ENCODE results near the gene MPRIP. TPM values are rescaled to one million over a fixed set of nuclear protein-coding genes. Genes with fewer than 3 reads are reported as not detected.

MPRIP gene
- polyA plus RNA-seq, 1 donor (not counting 4 experiments of a cell fraction or from before 2014, with no cell fraction given): 113 TPM

- no peak overlapping the region for H3K9ac ChIP-seq (ENCODE audit: control insufficient read depth, extremely low read depth, insufficient read depth, low read length)
- peaks cover 18 to 39% of the 10 kb centered on the region in 2 experiments for H3K36me3 ChIP-seq (ENCODE audit: control insufficient read depth in 2 of 2, extremely low read depth in 1 of 2, insufficient read depth in 2 of 2, low read length in 2 of 2)
- peaks cover 4% of the 10 kb centered on the region for H4K20me1 ChIP-seq (ENCODE audit: control insufficient read depth, extremely low read depth, insufficient read depth, low read length)
These were observed 190.0 kb downstream of the MPRIP start for GRCh38 chr17:17232303-17232621.

GRCh38 chr17:17235212-17236174, 193.2 kb downstream of the MPRIP start:
- H2AFZ ChIP-seq (ENCODE audit: control insufficient read depth, low read length): no peak overlapping the region
- H3K9me3 ChIP-seq (ENCODE audit: control insufficient read depth, low read depth, low read length): no peaks in the 10 kb centered on the region
- TF ChIP-seq EZH2 (IDR thresholded peaks at IDR 0.05; ENCODE audit: low read length) (no peak), CTCF (optimal IDR thresholded peaks at IDR 0.05 in 1 of 3, IDR thresholded peaks at IDR 0.05 in 1 of 3, conservative IDR thresholded peaks at IDR 0.05 in 1 of 3; ENCODE audit: extremely low read depth in 1 of 3, insufficient read depth in 2 of 3, low read length in 3 of 3) (no peak)
- H3K9ac ChIP-seq (ENCODE audit: control insufficient read depth, extremely low read depth, insufficient read depth, low read length): peak overlapping the region; percentile 100
- peak overlapping the region; percentile 76 to 97 (median 92) for H3K4me3 ChIP-seq (ENCODE audit: control insufficient read depth in 2 of 3, extremely low read depth in 1 of 3, insufficient read depth in 2 of 3, low read depth in 1 of 3, low read length in 3 of 3)
- H3K79me2 ChIP-seq (ENCODE audit: control insufficient read depth, insufficient read depth, low read length): peaks cover 40% of the 10 kb centered on the region
- FAIRE-seq: no peak
- H3K27ac ChIP-seq (ENCODE audit: control insufficient read depth, insufficient read depth, low read length): peak overlapping the region; percentile 99
- DNase-seq (ENCODE audit: low read depth, low spot score): no peak
- peaks cover 4% of the 10 kb centered on the region for H4K20me1 ChIP-seq (ENCODE audit: control insufficient read depth, extremely low read depth, insufficient read depth, low read length)
- H3K36me3 ChIP-seq (ENCODE audit: control insufficient read depth in 2 of 2, extremely low read depth in 1 of 2, insufficient read depth in 2 of 2, low read length in 2 of 2): peaks cover 0 to 16% of the 10 kb centered on the region in 2 experiments
- dilution Hi-C loops (cut with MboI; ENCODE audit: extremely low pct_ligation_motif_present, low sequenced_read_pairs): no loop called here
- H3K9me1 ChIP-seq (ENCODE audit: control insufficient read depth, extremely low read depth, insufficient read depth, low read length): no peaks in the 10 kb centered on the region
- H3K27me3 ChIP-seq (ENCODE audit: control insufficient read depth, extremely low read depth, insufficient read depth, low read length): no peaks in the 10 kb centered on the region
- peaks cover 15% of the 10 kb centered on the region for H3K4me1 ChIP-seq (ENCODE audit: control insufficient read depth, extremely low read depth, insufficient read depth, low read length)
- peak overlapping the region; percentile 77 for H3K4me2 ChIP-seq (ENCODE audit: control insufficient read depth, extremely low read depth, insufficient read depth, low read depth, low read length)

More at GRCh38 chr17:17232303-17232621, 190.0 kb downstream of the MPRIP start:
- no peak overlapping the region for H2AFZ ChIP-seq (ENCODE audit: control insufficient read depth, low read length)
- no peak for FAIRE-seq
- peaks cover 40% of the 10 kb centered on the region for H3K79me2 ChIP-seq (ENCODE audit: control insufficient read depth, insufficient read depth, low read length)
- no peaks in the 10 kb centered on the region for H3K27me3 ChIP-seq (ENCODE audit: control insufficient read depth, extremely low read depth, insufficient read depth, low read length)
- H3K4me2 ChIP-seq (ENCODE audit: control insufficient read depth, extremely low read depth, insufficient read depth, low read depth, low read length): no peak overlapping the region
- no peak for TF ChIP-seq CTCF (optimal IDR thresholded peaks at IDR 0.05 in 1 of 3, IDR thresholded peaks at IDR 0.05 in 1 of 3, conservative IDR thresholded peaks at IDR 0.05 in 1 of 3; ENCODE audit: extremely low read depth in 1 of 3, insufficient read depth in 2 of 3, low read length in 3 of 3)
- TF ChIP-seq EZH2 (IDR thresholded peaks at IDR 0.05; ENCODE audit: low read length): no peak
- no peak overlapping the region for H3K27ac ChIP-seq (ENCODE audit: control insufficient read depth, insufficient read depth, low read length)
- no peak overlapping the region for H3K4me3 ChIP-seq (ENCODE audit: control insufficient read depth in 2 of 3, extremely low read depth in 1 of 3, insufficient read depth in 2 of 3, low read depth in 1 of 3, low read length in 3 of 3)
- no peaks in the 10 kb centered on the region for H3K9me3 ChIP-seq (ENCODE audit: control insufficient read depth, low read depth, low read length)
- dilution Hi-C loops (cut with MboI; ENCODE audit: extremely low pct_ligation_motif_present, low sequenced_read_pairs): no loop called here
- DNase-seq (ENCODE audit: low read depth, low spot score): no peak
- H3K9me1 ChIP-seq (ENCODE audit: control insufficient read depth, extremely low read depth, insufficient read depth, low read length): no peaks in the 10 kb centered on the region
- peaks cover 12% of the 10 kb centered on the region for H3K4me1 ChIP-seq (ENCODE audit: control insufficient read depth, extremely low read depth, insufficient read depth, low read length)
